ENCODE results near the gene KRT82.
"Not testable (repeated sequence)": the region's sequence is repeated elsewhere in the genome, so short reads cannot be mapped to it uniquely, and the experiment has no call there.

DNA sequence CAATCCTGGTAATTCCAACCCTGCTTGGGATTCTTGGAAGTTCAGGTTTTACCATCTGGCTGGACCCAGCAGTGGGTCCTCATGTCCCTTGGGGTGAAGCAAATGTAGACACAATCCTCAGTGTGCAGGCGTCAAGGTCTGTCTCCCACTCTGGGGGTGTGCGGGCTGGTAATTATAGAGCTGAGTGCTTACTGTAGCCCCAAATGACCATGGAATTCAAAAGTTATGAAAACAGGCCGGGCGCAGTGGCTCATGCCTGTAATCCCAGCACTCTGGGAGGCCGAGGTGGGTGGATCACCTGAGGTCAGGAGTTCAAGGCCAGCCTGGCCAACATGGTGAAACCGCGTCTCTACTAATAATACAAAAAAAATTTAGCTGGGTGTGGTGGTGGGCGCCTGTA is 61.1 kb downstream of the KRT82 start:
- not testable (repeated sequence) for TF ChIP-seq FOXK2 (IDR thresholded peaks at IDR 0.05); CTBP1 (IDR thresholded peaks at IDR 0.05; ENCODE audit: borderline replicate concordance); FOXM1 (IDR thresholded peaks at IDR 0.05; ENCODE audit: borderline replicate concordance); NFRKB (IDR thresholded peaks at IDR 0.05); BHLHE40 (IDR thresholded peaks at IDR 0.05; ENCODE audit: borderline replicate concordance)
- TF ChIP-seq, protein P1, sequence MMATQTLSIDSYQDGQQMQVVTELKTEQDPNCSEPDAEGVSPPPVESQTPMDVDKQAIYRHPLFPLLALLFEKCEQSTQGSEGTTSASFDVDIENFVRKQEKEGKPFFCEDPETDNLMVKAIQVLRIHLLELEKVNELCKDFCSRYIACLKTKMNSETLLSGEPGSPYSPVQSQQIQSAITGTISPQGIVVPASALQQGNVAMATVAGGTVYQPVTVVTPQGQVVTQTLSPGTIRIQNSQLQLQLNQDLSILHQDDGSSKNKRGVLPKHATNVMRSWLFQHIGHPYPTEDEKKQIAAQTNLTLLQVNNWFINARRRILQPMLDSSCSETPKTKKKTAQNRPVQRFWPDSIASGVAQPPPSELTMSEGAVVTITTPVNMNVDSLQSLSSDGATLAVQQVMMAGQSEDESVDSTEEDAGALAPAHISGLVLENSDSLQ (IDR thresholded peaks at IDR 0.05), result not testable (repeated sequence)
